B cell (primary cell): ENCODE measurements around the gene JARID2. TPM values are rescaled to one million over a fixed set of nuclear protein-coding genes. Genes with fewer than 3 reads are reported as not detected.

Experiments
- ATAC-seq: fragments of 200-7000 bp; cut with Tn5 transposase; one replicate; pipeline ENCODE4 v1.10.0; 2021; ENCODE audit warnings: low read depth, mild to moderate bottlenecking, moderate number of reproducible peaks, moderate library complexity
- CTCF ChIA-PET: fragments of 350-600 bp; sonication (Branson Sonifier 250); formaldehyde crosslinking; loops from one replicate; lab custom pipeline; 2021; ENCODE audit warnings: antibody characterized with exemption, inconsistent platforms; lab: Charles Lee
- POLR2A ChIA-PET: fragments of 350-600 bp; sonication (Branson Sonifier 250); formaldehyde crosslinking; loops from one replicate; lab custom pipeline; 2021; ENCODE audit warnings: antibody characterized with exemption; lab: Charles Lee
- DNase-seq: peaks from one replicate; pipeline ENCODE4 v3.0.0; 2013
- H2AFZ ChIP-seq: 2 replicates; pipeline ENCODE4 v1.6.1; 2012; ENCODE audit warnings: mild to moderate bottlenecking, low read depth, low read length; ENCODE audit not compliant: insufficient read depth, poor library complexity, severe bottlenecking
- H3K27ac ChIP-seq, 2 donors: 1 replicate in 1 of 2; 2 replicates in 1 of 2; pipeline ENCODE4 v1.5.1; 2012 to 2013; ENCODE audit warnings: low read length in 2 of 2, mild to moderate bottlenecking in 2 of 2, moderate library complexity in 1 of 2
- H3K27me3 ChIP-seq, 4 experiments: fragments of 200-600 bp in 1 of 4; sonication (generic) in 1 of 4; replicated peaks in 1 of 4; 1 replicate in 2 of 4; 2 replicates in 2 of 4; pipeline versions ENCODE4 v1.6.1 to v1.7.0; 2013 to 2016; ENCODE audit warnings: low read length in 3 of 4, mild to moderate bottlenecking in 2 of 4, mixed read lengths in 1 of 4, moderate library complexity in 1 of 4; ENCODE audit not compliant: insufficient read depth in 4 of 4, control insufficient read depth in 3 of 4; ENCODE audit errors: control extremely low read depth in 1 of 4
- H3K36me3 ChIP-seq, 2 experiments: replicated peaks in 1 of 2; 1 replicate in 1 of 2; 2 replicates in 1 of 2; pipeline versions ENCODE4 v1.6.1 to v1.7.1; 2013; ENCODE audit warnings: low read length in 1 of 2; ENCODE audit not compliant: insufficient read depth in 2 of 2, control insufficient read depth in 1 of 2; ENCODE audit errors: control extremely low read depth in 1 of 2, extremely low read depth in 1 of 2
- H3K4me1 ChIP-seq, 2 donors: fragments of 200-600 bp in 1 of 2; sonication (generic) in 1 of 2; 1 replicate in 1 of 2; 2 replicates in 1 of 2; pipeline versions ENCODE4 v1.5.1 to v1.6.1; 2013 to 2017; ENCODE audit warnings: low read length in 2 of 2; ENCODE audit not compliant: control insufficient read depth in 2 of 2, insufficient read depth in 2 of 2
- H3K4me2 ChIP-seq: replicated peaks from 2 replicates; pipeline ENCODE3; 2012; ENCODE audit warnings: mild to moderate bottlenecking, low read depth, low read length; ENCODE audit not compliant: poor library complexity, severe bottlenecking
- H3K4me3 ChIP-seq, 5 experiments: fragments of 200-600 bp in 1 of 5; sonication (generic) in 1 of 5; 1 replicate in 3 of 5; 2 replicates in 2 of 5; pipeline versions ENCODE4 v1.5.1 to v1.7.0; 2011 to 2016; ENCODE audit warnings: low read length in 4 of 5, mild to moderate bottlenecking in 4 of 5, low read depth in 2 of 5, control low read depth in 1 of 5, moderate library complexity in 1 of 5; ENCODE audit not compliant: insufficient read depth in 1 of 5; ENCODE audit errors: control extremely low read depth in 1 of 5, extremely low read depth in 1 of 5
- H3K79me2 ChIP-seq: fragments of 200-600 bp; sonication (generic); one replicate; pipeline ENCODE4 v1.6.0; 2016; ENCODE audit warnings: low read length; ENCODE audit not compliant: control insufficient read depth, insufficient read depth
- H3K9ac ChIP-seq: fragments of 200-600 bp; sonication (generic); 2 replicates; pipeline ENCODE4 v1.6.1; 2017; ENCODE audit warnings: mild to moderate bottlenecking, low read length, moderate library complexity
- H3K9me3 ChIP-seq, 3 donors: one replicate each; pipeline versions ENCODE4 v1.6.1 to v1.7.1; 2013; ENCODE audit warnings: low read length in 2 of 3; ENCODE audit not compliant: control insufficient read depth in 2 of 3, insufficient read depth in 1 of 3; ENCODE audit errors: control extremely low read depth in 1 of 3
- H4K20me1 ChIP-seq: 2 replicates; pipeline ENCODE4 v1.6.0; 2012; ENCODE audit warnings: mild to moderate bottlenecking, low read length; ENCODE audit not compliant: insufficient read depth, control insufficient read depth, poor library complexity, severe bottlenecking
- H3K27ac Mint-ChIP-seq: one replicate; pipeline ENCODE4 v1.8.0; 2021; ENCODE audit warnings: mixed read lengths
- H3K27me3 Mint-ChIP-seq: one replicate; pipeline ENCODE4 v1.8.0; 2021; ENCODE audit warnings: mixed read lengths
- H3K4me1 Mint-ChIP-seq: one replicate; pipeline ENCODE4 v1.8.0; 2021; ENCODE audit warnings: mixed read lengths
- H3K4me3 Mint-ChIP-seq: one replicate; pipeline ENCODE4 v1.8.0; 2021; ENCODE audit warnings: mixed read lengths
- H3K9me3 Mint-ChIP-seq: one replicate; pipeline ENCODE4 v1.8.0; 2022; ENCODE audit warnings: mixed read lengths; ENCODE audit not compliant: insufficient read depth
- CTCF ChIP-seq: fragments of 200-600 bp; IDR thresholded peaks from one replicate; pipeline ENCODE4 v1.8.0; 2022; ENCODE audit warnings: antibody characterized with exemption, mild to moderate bottlenecking
- EZH2 ChIP-seq: IDR thresholded peaks from 2 replicates; pipeline ENCODE4 v1.6.1; 2012; ENCODE audit warnings: borderline replicate concordance, low read depth, mild to moderate bottlenecking, moderate library complexity, low read length; ENCODE audit not compliant: insufficient read depth, poor library complexity, severe bottlenecking
- WGBS: methylation state at CpG from one replicate; pipeline ENCODE4 v1.1.5; 2013; ENCODE audit warnings: missing lambda C conversion rate; ENCODE audit not compliant: insufficient coverage; 5-methylcytosine and 5-hydroxymethylcytosine counted together
- intact Hi-C: fragments of 100-400 bp; cut with micrococcal nuclease; formaldehyde crosslinking; loops from one replicate; pipeline ENCODE4 v1.10.0; 2022
- polyA plus RNA-seq: library from polyadenylated mRNA; depleted of rRNA; stranded (reverse); fragments of >200 nt; gene quantifications from 2 replicates; pipeline ENCODE4 v1.2.3, GENCODE V29; 2012
- total RNA-seq, 2 donors: library from RNA; stranded (reverse); fragments of 120-200 nt in 1 of 2; gene quantifications; 1 replicate in 1 of 2; 2 replicates in 1 of 2; pipeline versions ENCODE4 v1.2.3 to v1.2.4, GENCODE V29; 2013 to 2022

JARID2 gene
- total and polyA plus RNA-seq, 2 donors (not counting 1 experiment from before 2014, with no cell fraction given), result 11.0 to 58.1 TPM

DNA sequence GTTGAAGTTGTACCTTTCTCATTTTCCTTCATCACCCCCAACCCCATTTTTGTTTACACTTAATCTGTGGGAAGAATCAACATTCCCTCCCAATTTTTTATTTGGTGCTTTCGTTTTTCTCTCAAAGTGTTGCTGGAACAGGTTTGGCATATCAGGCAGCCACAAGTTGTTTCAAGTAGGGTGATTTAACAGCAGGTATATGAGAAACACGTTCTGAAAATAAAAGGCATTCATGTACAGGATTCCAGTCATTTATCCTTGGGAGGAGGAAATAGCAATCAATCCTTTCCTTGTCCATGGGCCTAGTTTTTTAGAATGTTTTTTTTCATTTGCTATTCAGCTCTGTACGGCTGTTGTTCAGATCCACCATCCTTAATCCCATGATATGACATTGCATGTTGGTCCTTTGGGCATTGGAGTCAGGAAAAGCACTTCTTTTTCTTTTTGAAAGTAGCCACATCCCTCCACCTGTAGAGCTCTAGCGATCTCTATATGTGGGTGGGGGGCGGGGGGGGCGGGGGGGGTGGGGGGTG, 120.2 kb downstream of the JARID2 start:
- intact Hi-C loops, result no loop called here
- Histone ChIP-seq H3K79me2 (peaks cover 99% of the 10 kb centered on the region), H4K20me1 (peaks cover 86% of the 10 kb centered on the region), H3K9ac (no peak overlapping the region), H3K27ac (no peak overlapping the region), H3K4me1 (peaks cover 55 to 56% of the 10 kb centered on the region in 2 donors), H3K9me3 (no peaks in the 10 kb centered on the region), H3K36me3 (peaks cover 0 to 8% of the 10 kb centered on the region in 2 experiments), H3K4me2 (no peak overlapping the region), H3K27me3 (no peaks in the 10 kb centered on the region), H3K4me3 (no peak overlapping the region), H2AFZ (no peak overlapping the region)
- Mint-ChIP-seq H3K27me3 (no peaks in the 10 kb centered on the region), H3K27ac (no peak overlapping the region), H3K4me3 (no peak overlapping the region), H3K9me3 (no peaks in the 10 kb centered on the region), H3K4me1 (peaks cover 39% of the 10 kb centered on the region)
- POLR2A ChIA-PET, result no interaction called here
- TF ChIP-seq CTCF (no peak), EZH2 (no peak)
- CTCF ChIA-PET, result no interaction called here
- DNase-seq, result no peak
- ATAC-seq, result no peak
- no CpG with 5 or more reads among the region's 6 CpGs for WGBS

DNA sequence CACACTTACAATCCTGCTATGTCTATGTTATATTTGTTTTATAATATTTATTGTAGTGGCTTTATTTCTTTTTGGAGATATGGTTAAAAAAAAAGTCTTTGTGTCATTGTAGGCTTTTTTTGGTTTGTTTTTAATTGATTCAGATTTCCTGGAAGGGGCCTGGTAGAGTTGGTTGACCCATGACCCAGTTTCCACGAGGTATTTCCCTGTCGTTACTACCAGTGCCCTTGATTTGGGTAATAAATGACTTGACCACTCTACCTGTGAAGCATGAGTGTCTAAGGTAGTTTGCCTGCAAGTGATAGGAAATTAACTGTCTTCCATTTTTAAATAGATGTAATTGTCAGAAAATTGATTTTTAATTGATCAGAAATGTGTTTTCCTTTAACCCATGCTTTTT, 121.0 kb downstream of the JARID2 start:
- intact Hi-C loops, result no loop called here
- peaks cover 47% of the 10 kb centered on the region for H3K4me1 Mint-ChIP-seq

More for the DNA sequence above, 121.0 kb downstream of the JARID2 start:
- ATAC-seq (no peak), DNase-seq (no peak)
- H3K27ac ChIP-seq, result no peak overlapping the region
- peaks cover 0 to 8% of the 10 kb centered on the region in 2 experiments for H3K36me3 ChIP-seq
- Mint-ChIP-seq H3K9me3 (no peaks in the 10 kb centered on the region), H3K4me3 (no peak overlapping the region), H3K27ac (no peak overlapping the region), H3K27me3 (no peaks in the 10 kb centered on the region)
- H3K79me2 ChIP-seq, result peaks cover 99% of the 10 kb centered on the region
- no CpG with 5 or more reads among the region's 2 CpGs for WGBS
- ChIA-PET CTCF (no interaction called here), POLR2A (no interaction called here)
- H3K9me3 ChIP-seq, result no peaks in the 10 kb centered on the region
- no peak for TF ChIP-seq CTCF
- no peak for TF ChIP-seq EZH2
- H4K20me1 ChIP-seq, result peaks cover 86% of the 10 kb centered on the region
- no peaks in the 10 kb centered on the region for H3K27me3 ChIP-seq
- no peak overlapping the region for H2AFZ ChIP-seq
- H3K4me1 ChIP-seq, result peaks cover 53 to 56% of the 10 kb centered on the region in 2 donors
- no peak overlapping the region for H3K9ac ChIP-seq
- no peak overlapping the region for H3K4me2 ChIP-seq
- H3K4me3 ChIP-seq, result no peak overlapping the region
